GM21528 (cell line): Measurements from ENCODE around the gene CYB5B.

Experiments
- ATAC-seq: cut with Tn5 transposase; IDR thresholded peaks from one replicate; pipeline ENCODE4 v1.9.1; 2021; ENCODE audit warnings: mild to moderate bottlenecking, moderate library complexity; ENCODE audit not compliant: unreplicated experiment, low FRiP score

CYB5B gene

GRCh38 chr16:69513180-69513966 lies 89.0 kb downstream of the CYB5B start:
- no peak for ATAC-seq

DNA sequence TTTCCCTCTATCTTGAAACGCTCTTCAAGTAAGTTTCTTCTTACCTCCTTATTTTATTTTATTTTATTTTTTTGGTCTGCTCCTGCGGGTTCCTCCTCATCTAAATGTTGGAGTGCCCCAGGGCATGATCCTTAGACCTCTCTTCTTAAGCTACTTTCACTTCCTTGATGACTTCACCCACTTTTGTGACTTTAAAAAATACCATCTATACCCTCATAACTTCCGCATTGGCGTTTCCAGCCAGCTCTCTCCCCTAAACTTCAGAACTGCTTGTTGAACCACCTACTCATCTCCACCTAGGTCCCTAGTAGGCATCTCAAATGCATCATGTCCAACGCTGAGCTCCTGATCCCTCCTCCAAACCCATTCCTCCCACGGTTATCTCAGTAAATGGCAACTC lies 89.9 kb downstream of the CYB5B start:
- no peak for ATAC-seq
